CD4-positive, alpha-beta memory T cell (primary cell): ENCODE results near the gene SRSF7. TPM values are rescaled to one million over a fixed set of nuclear protein-coding genes. Genes with fewer than 3 reads are reported as not detected.
A peak's percentile ranks its signal among the peaks of the same experiment; 100 is the strongest.
"Not testable (repeated sequence)": the region's sequence is repeated elsewhere in the genome, so short reads cannot be mapped to it uniquely, and the experiment has no call there.

Source experiments
- CTCF ChIA-PET: fragments of 350-600 bp; sonication (Branson Sonifier 250); formaldehyde crosslinking; loops from one replicate; lab custom pipeline; 2021; ENCODE audit warnings: inconsistent platforms; ENCODE audit not compliant: partially characterized antibody; lab: Charles Lee
- POLR2A ChIA-PET: fragments of 350-600 bp; sonication (Branson Sonifier 250); formaldehyde crosslinking; loops from one replicate; lab custom pipeline; 2021; ENCODE audit not compliant: partially characterized antibody; lab: Charles Lee
- DNase-seq, 5 donors: peaks; one replicate each; pipeline versions ENCODE4 v3.0.0 to v3.0.0-alpha.2; 2020 to 2022; ENCODE audit warnings: mixed read lengths in 1 of 5
- H3K27ac ChIP-seq: one replicate; pipeline ENCODE4 v1.7.0; 2013; ENCODE audit warnings: low read depth, low read length
- H3K27me3 ChIP-seq: 2 replicates; pipeline ENCODE4 v1.7.0; 2013; ENCODE audit warnings: mild to moderate bottlenecking, low read length, moderate library complexity; ENCODE audit not compliant: insufficient read depth
- H3K36me3 ChIP-seq: 2 replicates; pipeline ENCODE4 v1.7.0; 2013; ENCODE audit warnings: mild to moderate bottlenecking, low read length, moderate library complexity; ENCODE audit not compliant: insufficient read depth
- H3K4me1 ChIP-seq: 2 replicates; pipeline ENCODE4 v1.7.0; 2013; ENCODE audit warnings: mild to moderate bottlenecking, low read length, moderate library complexity; ENCODE audit not compliant: insufficient read depth
- H3K4me3 ChIP-seq, 2 donors: one replicate each; pipeline ENCODE4 v1.7.0; 2013; ENCODE audit warnings: low read length in 2 of 2, mild to moderate bottlenecking in 1 of 2
- H3K9me3 ChIP-seq, 2 donors: one replicate each; pipeline ENCODE4 v1.7.0; 2013; ENCODE audit warnings: low read length in 2 of 2, control low read depth in 1 of 2; ENCODE audit not compliant: control insufficient read depth in 1 of 2
- H3K27ac Mint-ChIP-seq, 7 donors: one replicate each; pipeline ENCODE4 v1.8.0; 2020 to 2021; ENCODE audit warnings: mixed read lengths in 7 of 7, mild to moderate bottlenecking in 6 of 7, inconsistent platforms in 3 of 7, moderate library complexity in 3 of 7
- H3K27me3 Mint-ChIP-seq, 2 donors: one replicate each; pipeline ENCODE4 v1.8.0; 2020 to 2021; ENCODE audit warnings: mixed read lengths in 2 of 2
- H3K36me3 Mint-ChIP-seq, 2 donors: one replicate each; pipeline ENCODE4 v1.8.0; 2020 to 2021; ENCODE audit warnings: mixed read lengths in 2 of 2, inconsistent platforms in 1 of 2, mild to moderate bottlenecking in 1 of 2
- H3K4me1 Mint-ChIP-seq, 4 donors: one replicate each; pipeline ENCODE4 v1.8.0; 2020 to 2021; ENCODE audit warnings: mixed read lengths in 4 of 4, mild to moderate bottlenecking in 1 of 4
- H3K4me3 Mint-ChIP-seq, 8 donors: one replicate each; pipeline ENCODE4 v1.8.0; 2020 to 2021; ENCODE audit warnings: mixed read lengths in 8 of 8, mild to moderate bottlenecking in 7 of 8, moderate library complexity in 6 of 8, inconsistent platforms in 3 of 8
- H3K9me3 Mint-ChIP-seq, 8 donors: one replicate each; pipeline ENCODE4 v1.8.0; 2020 to 2021; ENCODE audit warnings: mixed read lengths in 8 of 8, mild to moderate bottlenecking in 5 of 8, inconsistent platforms in 3 of 8, moderate library complexity in 1 of 8
- intact Hi-C: fragments of 100-400 bp; cut with micrococcal nuclease; formaldehyde crosslinking; loops from one replicate; pipeline ENCODE4 v1.15.1; 2023
- polyA plus RNA-seq, 2 donors: library from polyadenylated mRNA; unstranded; fragments of 300-500 nt; fragmentation: Illumina TruSeq; gene quantifications; one replicate each; pipeline ENCODE4 v1.2.3, GENCODE V29; 2021
- total RNA-seq, 2 experiments: library from RNA; stranded (reverse); gene quantifications; one replicate each; pipeline ENCODE4 v1.2.3, GENCODE V29; 2021

The SRSF7 gene
- total and polyA plus RNA-seq, 4 experiments from 2014 or later: 177 to 333 (median 258) TPM

- DNase-seq: no peak
- H3K9me3 Mint-ChIP-seq: peaks cover 0 to 4% (median 0%) of the 10 kb centered on the region in 8 donors
- H3K36me3 Mint-ChIP-seq: peaks cover 33 to 49% of the 10 kb centered on the region in 2 donors
- POLR2A ChIA-PET: interaction anchor here (0.7 to 3.0 kb wide), 4 partner anchors 35 to 160 kb away, joined by 3 to 12 read pairs (median 8); partner anchors contain the start of gene HNRNPLL
- peak overlapping the region in 1 of 7 donors; percentile 36 for H3K27ac Mint-ChIP-seq
- Histone ChIP-seq H3K27ac (no peak overlapping the region), H3K4me3 (no peak overlapping the region), H3K4me1 (peaks cover 55% of the 10 kb centered on the region), H3K27me3 (no peaks in the 10 kb centered on the region), H3K9me3 (no peaks in the 10 kb centered on the region), H3K36me3 (no peaks in the 10 kb centered on the region)
- CTCF ChIA-PET: interaction anchor here (1.4 to 2.1 kb wide), 3 partner anchors 10 to 137 kb away, joined by 4 to 7 read pairs (median 6); no protein-coding TSS in a partner anchor
- H3K27me3 Mint-ChIP-seq: no peaks in the 10 kb centered on the region
- no peak overlapping the region for H3K4me3 Mint-ChIP-seq
- H3K4me1 Mint-ChIP-seq: peaks cover 46 to 67% (median 58%) of the 10 kb centered on the region in 4 donors
- intact Hi-C loops: no loop called here
Observed at GRCh38 chr2:38718601-38719000, 32.6 kb downstream of the SRSF7 start.

GRCh38 chr2:38716185-38716584 lies 35.0 kb downstream of the SRSF7 start:
- Histone ChIP-seq H3K4me3 (no peak overlapping the region), H3K36me3 (peaks cover 5% of the 10 kb centered on the region), H3K27me3 (no peaks in the 10 kb centered on the region), H3K27ac (no peak overlapping the region), H3K4me1 (peaks cover 52% of the 10 kb centered on the region), H3K9me3 (no peaks in the 10 kb centered on the region)
- ChIA-PET CTCF (interaction anchor here (1.0 to 2.4 kb wide), 7 partner anchors 8 to 134 kb away, joined by 3 to 9 read pairs (median 4); no protein-coding TSS in a partner anchor), POLR2A (interaction anchor here (1.3 kb wide), 1 partner anchor 18 kb away, joined by 3 read pairs; no protein-coding TSS in a partner anchor)
- H3K9me3 Mint-ChIP-seq: peaks cover 0 to 6% (median 0%) of the 10 kb centered on the region in 8 donors
- no peaks in the 10 kb centered on the region for H3K27me3 Mint-ChIP-seq
- intact Hi-C loops: no loop called here
- DNase-seq: no peak
- peak overlapping the region in 2 of 8 donors; percentile 7 to 20 for H3K4me3 Mint-ChIP-seq
- peaks cover 41 to 67% (median 53%) of the 10 kb centered on the region in 4 donors for H3K4me1 Mint-ChIP-seq
- peak overlapping the region in 6 of 7 donors; percentile 13 to 64 (median 40) for H3K27ac Mint-ChIP-seq
- H3K36me3 Mint-ChIP-seq: peaks cover 45 to 55% of the 10 kb centered on the region in 2 donors

GRCh38 chr2:38714941-38715340 lies 36.2 kb downstream of the SRSF7 start:
- H3K9me3 Mint-ChIP-seq, H3K36me3 ChIP-seq, DNase-seq, POLR2A ChIA-PET, H3K27me3 ChIP-seq, H3K9me3 ChIP-seq, H3K27me3 Mint-ChIP-seq, H3K27ac ChIP-seq, H3K4me3 ChIP-seq, intact Hi-C loops: not testable (repeated sequence)
- Mint-ChIP-seq H3K4me3 (peak overlapping the region in 1 of 8 donors; percentile 17), H3K36me3 (peaks cover 34 to 46% of the 10 kb centered on the region in 2 donors), H3K27ac (peak overlapping the region in 6 of 7 donors; percentile 25 to 96 (median 70)), H3K4me1 (peaks cover 40 to 70% (median 53%) of the 10 kb centered on the region in 4 donors)
- CTCF ChIA-PET: interaction anchor here (1.8 kb wide), 1 partner anchor 9 kb away, joined by 4 read pairs; no protein-coding TSS in a partner anchor
- peaks cover 54% of the 10 kb centered on the region for H3K4me1 ChIP-seq

- H3K27ac ChIP-seq: no peak overlapping the region
- peaks cover 30 to 52% of the 10 kb centered on the region in 2 donors for H3K36me3 Mint-ChIP-seq
Observed at GRCh38 chr2:38713338-38713737, 37.8 kb downstream of the SRSF7 start.

GRCh38 chr2:38712871-38713270 lies 38.3 kb downstream of the SRSF7 start:
- H3K27ac Mint-ChIP-seq: peak overlapping the region; percentile 50 to 96 (median 84)
- ChIA-PET POLR2A (interaction anchor here (0.8 to 2.0 kb wide), 5 partner anchors 10 to 151 kb away, joined by 3 to 8 read pairs (median 4); partner anchors contain the start of gene SRSF7), CTCF (interaction anchor here (1.1 to 1.8 kb wide), 6 partner anchors 9 to 131 kb away, joined by 3 to 10 read pairs (median 4); no protein-coding TSS in a partner anchor)
- Histone ChIP-seq H3K36me3 (peaks cover 5% of the 10 kb centered on the region), H3K27ac (no peak overlapping the region), H3K4me1 (peaks cover 72% of the 10 kb centered on the region), H3K9me3 (no peaks in the 10 kb centered on the region), H3K27me3 (no peaks in the 10 kb centered on the region), H3K4me3 (no peak overlapping the region)
- H3K4me3 Mint-ChIP-seq: peak overlapping the region in 4 of 8 donors; percentile 7 to 43 (median 12)
- intact Hi-C loops: no loop called here
- H3K4me1 Mint-ChIP-seq: peaks cover 54 to 84% (median 69%) of the 10 kb centered on the region in 4 donors
- DNase-seq: no peak
- H3K9me3 Mint-ChIP-seq: peaks cover 0 to 4% (median 0%) of the 10 kb centered on the region in 8 donors
- no peaks in the 10 kb centered on the region for H3K27me3 Mint-ChIP-seq
- H3K36me3 Mint-ChIP-seq: peaks cover 30 to 52% of the 10 kb centered on the region in 2 donors

More at GRCh38 chr2:38713338-38713737, 37.8 kb downstream of the SRSF7 start:
- POLR2A ChIA-PET: interaction anchor here (0.7 to 2.0 kb wide), 7 partner anchors 9 to 151 kb away, joined by 3 to 8 read pairs (median 4); partner anchors contain the start of gene SRSF7
- Histone ChIP-seq H3K27me3 (no peaks in the 10 kb centered on the region), H3K36me3 (peaks cover 5% of the 10 kb centered on the region), H3K4me3 (no peak overlapping the region), H3K9me3 (no peaks in the 10 kb centered on the region), H3K4me1 (peaks cover 70% of the 10 kb centered on the region)
- peak overlapping the region; percentile 63 to 96 (median 82) for H3K27ac Mint-ChIP-seq
- H3K4me3 Mint-ChIP-seq: peak overlapping the region in 4 of 8 donors; percentile 7 to 43 (median 12)
- DNase-seq: no peak
- peaks cover 0 to 4% (median 0%) of the 10 kb centered on the region in 8 donors for H3K9me3 Mint-ChIP-seq
- CTCF ChIA-PET: interaction anchor here (0.6 to 1.8 kb wide), 7 partner anchors 9 to 187 kb away, joined by 4 to 10 read pairs (median 4); no protein-coding TSS in a partner anchor
- no peaks in the 10 kb centered on the region for H3K27me3 Mint-ChIP-seq
- H3K4me1 Mint-ChIP-seq: peaks cover 53 to 82% (median 67%) of the 10 kb centered on the region in 4 donors
- intact Hi-C loops: no loop called here

GRCh38 chr2:38712413-38712812 lies 38.7 kb downstream of the SRSF7 start:
- Histone ChIP-seq H3K4me1 (peaks cover 75% of the 10 kb centered on the region), H3K27ac (no peak overlapping the region), H3K9me3 (no peaks in the 10 kb centered on the region), H3K36me3 (peaks cover 5% of the 10 kb centered on the region), H3K4me3 (no peak overlapping the region), H3K27me3 (no peaks in the 10 kb centered on the region)
- peaks cover 56 to 87% (median 72%) of the 10 kb centered on the region in 4 donors for H3K4me1 Mint-ChIP-seq
- H3K36me3 Mint-ChIP-seq: peaks cover 30 to 53% of the 10 kb centered on the region in 2 donors
- CTCF ChIA-PET: interaction anchor here (1.1 to 1.8 kb wide), 3 partner anchors 12 to 45 kb away, joined by 3 to 10 read pairs (median 4); no protein-coding TSS in a partner anchor
- peak overlapping the region in 6 of 7 donors; percentile 29 to 96 (median 74) for H3K27ac Mint-ChIP-seq
- intact Hi-C loops: no loop called here
- POLR2A ChIA-PET: interaction anchor here (2.0 kb wide), 1 partner anchor 10 kb away, joined by 8 read pairs; no protein-coding TSS in a partner anchor
- H3K9me3 Mint-ChIP-seq: peaks cover 0 to 4% (median 0%) of the 10 kb centered on the region in 8 donors
- no peak overlapping the region for H3K4me3 Mint-ChIP-seq
- H3K27me3 Mint-ChIP-seq: no peaks in the 10 kb centered on the region
- no peak for DNase-seq

- DNase-seq: no peak
- intact Hi-C loops: no loop called here
- H3K4me1 ChIP-seq: peaks cover 84% of the 10 kb centered on the region
- ChIA-PET POLR2A (no interaction called here), CTCF (interaction anchor here (3.5 kb wide), 1 partner anchor 130 kb away, joined by 17 read pairs; no protein-coding TSS in a partner anchor)
- no peak overlapping the region for H3K4me3 ChIP-seq
- no peaks in the 10 kb centered on the region for H3K27me3 Mint-ChIP-seq
- H3K4me1 Mint-ChIP-seq: peaks cover 63 to 95% (median 79%) of the 10 kb centered on the region in 4 donors
- peaks cover 5% of the 10 kb centered on the region for H3K36me3 ChIP-seq
- peaks cover 0 to 4% (median 0%) of the 10 kb centered on the region in 8 donors for H3K9me3 Mint-ChIP-seq
- no peaks in the 10 kb centered on the region for H3K9me3 ChIP-seq
- H3K4me3 Mint-ChIP-seq: peak overlapping the region in 5 of 8 donors; percentile 0 to 53 (median 12)
- peak overlapping the region; percentile 33 to 96 (median 75) for H3K27ac Mint-ChIP-seq
- H3K36me3 Mint-ChIP-seq: peaks cover 36 to 55% of the 10 kb centered on the region in 2 donors
- H3K27ac ChIP-seq: peak overlapping the region; percentile 12
- no peaks in the 10 kb centered on the region for H3K27me3 ChIP-seq
Observed at GRCh38 chr2:38711558-38711957, 39.6 kb downstream of the SRSF7 start.
